SK-N-SH (cell line): ENCODE results near the gene RHOXF2B.

Source experiments
- EP300 ChIP-seq, 2 experiments: IDR thresholded peaks; 2 replicates each; pipeline versions ENCODE4 v1.4.0 to v1.6.1; 2012; ENCODE audit warnings: borderline replicate concordance in 1 of 2, low read depth in 1 of 2, low read length in 1 of 2
- EZH2phosphoT487 ChIP-seq: fragments of 200-600 bp; sonication (generic); IDR thresholded peaks from 2 replicates; pipeline ENCODE4 v1.6.1; 2017; ENCODE audit warnings: low read depth, mixed run types, mild to moderate bottlenecking, antibody characterized with exemption, moderate library complexity, borderline replicate concordance
- POLR2AphosphoS5 ChIP-seq: IDR thresholded peaks from 2 replicates; pipeline ENCODE4 v1.6.1; 2012; ENCODE audit warnings: low read depth, low read length
- RAD21 ChIP-seq: IDR thresholded peaks from 2 replicates; pipeline ENCODE4 v1.6.1; 2012; ENCODE audit warnings: mild to moderate bottlenecking, low read length
- SIN3A ChIP-seq: IDR thresholded peaks from 2 replicates; pipeline ENCODE4 v1.6.1; 2012; ENCODE audit warnings: low read depth, mild to moderate bottlenecking, low read length, moderate library complexity, borderline replicate concordance
- YY1 ChIP-seq: IDR thresholded peaks from 2 replicates; pipeline ENCODE4 v1.4.0; 2012; ENCODE audit warnings: low read depth, mild to moderate bottlenecking
- TF ChIP-seq, protein P1 (sequence below): fragments of 200-600 bp; sonication (generic); IDR thresholded peaks from 2 replicates; pipeline ENCODE4 v1.6.1; 2017; ENCODE audit warnings: antibody characterized with exemption, mild to moderate bottlenecking, moderate library complexity
- TF ChIP-seq, protein P2 (sequence below): IDR thresholded peaks from 2 replicates; pipeline ENCODE4 v1.6.1; 2012; ENCODE audit warnings: mild to moderate bottlenecking, low read depth, low read length, moderate library complexity
- TF ChIP-seq, protein P3 (sequence below): IDR thresholded peaks from 2 replicates; pipeline ENCODE4 v1.4.0; 2012; ENCODE audit warnings: low read depth
- TF ChIP-seq, protein P4 (sequence below): fragments of 150-350 bp; IDR thresholded peaks from 2 replicates; pipeline ENCODE4 v1.6.1; 2017; ENCODE audit warnings: antibody characterized with exemption, low read length, low read depth, borderline replicate concordance

DNA sequence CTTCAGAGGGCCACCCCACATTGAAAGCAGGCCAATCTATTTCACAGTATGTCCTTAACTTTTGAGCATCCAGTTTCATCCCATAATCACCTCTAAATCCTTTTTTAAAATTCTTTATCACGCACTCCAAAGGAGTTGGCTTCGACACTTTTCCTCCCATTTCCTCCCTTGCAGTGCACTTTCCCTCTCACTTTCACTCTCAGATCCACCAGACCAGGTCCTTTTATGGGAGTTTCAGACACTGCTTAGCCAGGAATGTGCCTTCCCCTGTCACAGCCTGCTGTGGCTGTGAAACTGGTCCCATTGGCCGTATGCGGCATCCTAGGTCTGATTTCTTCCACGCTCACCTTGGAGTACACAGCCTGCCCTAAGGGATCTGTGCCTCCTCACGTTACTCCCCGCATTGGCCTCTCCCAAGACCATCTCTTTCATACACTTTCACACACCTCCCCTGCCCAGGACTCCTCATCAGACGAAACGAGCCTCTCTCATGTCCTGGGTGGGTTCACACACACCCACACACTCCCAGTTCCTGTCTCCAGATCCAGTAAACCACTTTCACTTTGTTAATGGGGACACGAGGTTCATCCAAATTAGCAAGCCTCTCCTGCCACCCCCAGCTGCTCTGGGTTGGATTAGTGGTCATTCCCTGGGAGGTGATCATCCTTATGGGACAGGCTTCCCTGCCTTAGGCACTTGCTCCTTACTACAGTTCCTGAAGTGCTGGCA lies 10.0 kb upstream of the RHOXF2B start:
- TF ChIP-seq RAD21 (no peak), POLR2AphosphoS5 (no peak), EP300 (IDR thresholded peaks at IDR 0.05; ENCODE audit: borderline replicate concordance in 1 of 2, low read depth in 1 of 2, low read length in 1 of 2) (no peak), EZH2phosphoT487 (no peak), YY1 (no peak), SIN3A (no peak)
- TF ChIP-seq, protein P1, sequence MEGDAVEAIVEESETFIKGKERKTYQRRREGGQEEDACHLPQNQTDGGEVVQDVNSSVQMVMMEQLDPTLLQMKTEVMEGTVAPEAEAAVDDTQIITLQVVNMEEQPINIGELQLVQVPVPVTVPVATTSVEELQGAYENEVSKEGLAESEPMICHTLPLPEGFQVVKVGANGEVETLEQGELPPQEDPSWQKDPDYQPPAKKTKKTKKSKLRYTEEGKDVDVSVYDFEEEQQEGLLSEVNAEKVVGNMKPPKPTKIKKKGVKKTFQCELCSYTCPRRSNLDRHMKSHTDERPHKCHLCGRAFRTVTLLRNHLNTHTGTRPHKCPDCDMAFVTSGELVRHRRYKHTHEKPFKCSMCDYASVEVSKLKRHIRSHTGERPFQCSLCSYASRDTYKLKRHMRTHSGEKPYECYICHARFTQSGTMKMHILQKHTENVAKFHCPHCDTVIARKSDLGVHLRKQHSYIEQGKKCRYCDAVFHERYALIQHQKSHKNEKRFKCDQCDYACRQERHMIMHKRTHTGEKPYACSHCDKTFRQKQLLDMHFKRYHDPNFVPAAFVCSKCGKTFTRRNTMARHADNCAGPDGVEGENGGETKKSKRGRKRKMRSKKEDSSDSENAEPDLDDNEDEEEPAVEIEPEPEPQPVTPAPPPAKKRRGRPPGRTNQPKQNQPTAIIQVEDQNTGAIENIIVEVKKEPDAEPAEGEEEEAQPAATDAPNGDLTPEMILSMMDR, result no peak
- TF ChIP-seq, protein P2, sequence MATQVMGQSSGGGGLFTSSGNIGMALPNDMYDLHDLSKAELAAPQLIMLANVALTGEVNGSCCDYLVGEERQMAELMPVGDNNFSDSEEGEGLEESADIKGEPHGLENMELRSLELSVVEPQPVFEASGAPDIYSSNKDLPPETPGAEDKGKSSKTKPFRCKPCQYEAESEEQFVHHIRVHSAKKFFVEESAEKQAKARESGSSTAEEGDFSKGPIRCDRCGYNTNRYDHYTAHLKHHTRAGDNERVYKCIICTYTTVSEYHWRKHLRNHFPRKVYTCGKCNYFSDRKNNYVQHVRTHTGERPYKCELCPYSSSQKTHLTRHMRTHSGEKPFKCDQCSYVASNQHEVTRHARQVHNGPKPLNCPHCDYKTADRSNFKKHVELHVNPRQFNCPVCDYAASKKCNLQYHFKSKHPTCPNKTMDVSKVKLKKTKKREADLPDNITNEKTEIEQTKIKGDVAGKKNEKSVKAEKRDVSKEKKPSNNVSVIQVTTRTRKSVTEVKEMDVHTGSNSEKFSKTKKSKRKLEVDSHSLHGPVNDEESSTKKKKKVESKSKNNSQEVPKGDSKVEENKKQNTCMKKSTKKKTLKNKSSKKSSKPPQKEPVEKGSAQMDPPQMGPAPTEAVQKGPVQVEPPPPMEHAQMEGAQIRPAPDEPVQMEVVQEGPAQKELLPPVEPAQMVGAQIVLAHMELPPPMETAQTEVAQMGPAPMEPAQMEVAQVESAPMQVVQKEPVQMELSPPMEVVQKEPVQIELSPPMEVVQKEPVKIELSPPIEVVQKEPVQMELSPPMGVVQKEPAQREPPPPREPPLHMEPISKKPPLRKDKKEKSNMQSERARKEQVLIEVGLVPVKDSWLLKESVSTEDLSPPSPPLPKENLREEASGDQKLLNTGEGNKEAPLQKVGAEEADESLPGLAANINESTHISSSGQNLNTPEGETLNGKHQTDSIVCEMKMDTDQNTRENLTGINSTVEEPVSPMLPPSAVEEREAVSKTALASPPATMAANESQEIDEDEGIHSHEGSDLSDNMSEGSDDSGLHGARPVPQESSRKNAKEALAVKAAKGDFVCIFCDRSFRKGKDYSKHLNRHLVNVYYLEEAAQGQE, result no peak
- TF ChIP-seq, protein P3, sequence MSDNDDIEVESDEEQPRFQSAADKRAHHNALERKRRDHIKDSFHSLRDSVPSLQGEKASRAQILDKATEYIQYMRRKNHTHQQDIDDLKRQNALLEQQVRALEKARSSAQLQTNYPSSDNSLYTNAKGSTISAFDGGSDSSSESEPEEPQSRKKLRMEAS, result no peak
- TF ChIP-seq, protein P4, sequence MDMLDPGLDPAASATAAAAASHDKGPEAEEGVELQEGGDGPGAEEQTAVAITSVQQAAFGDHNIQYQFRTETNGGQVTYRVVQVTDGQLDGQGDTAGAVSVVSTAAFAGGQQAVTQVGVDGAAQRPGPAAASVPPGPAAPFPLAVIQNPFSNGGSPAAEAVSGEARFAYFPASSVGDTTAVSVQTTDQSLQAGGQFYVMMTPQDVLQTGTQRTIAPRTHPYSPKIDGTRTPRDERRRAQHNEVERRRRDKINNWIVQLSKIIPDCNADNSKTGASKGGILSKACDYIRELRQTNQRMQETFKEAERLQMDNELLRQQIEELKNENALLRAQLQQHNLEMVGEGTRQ, result no peak
